Stimulated activated naive CD4-positive, alpha-beta T cell (primary cell): ENCODE results near the gene AASS.

Experiments
- DNase-seq, 6 experiments: peaks; one replicate each; lab custom pipeline; 2025; lab: John Stamatoyannopoulos, UW

Gene AASS

DNA sequence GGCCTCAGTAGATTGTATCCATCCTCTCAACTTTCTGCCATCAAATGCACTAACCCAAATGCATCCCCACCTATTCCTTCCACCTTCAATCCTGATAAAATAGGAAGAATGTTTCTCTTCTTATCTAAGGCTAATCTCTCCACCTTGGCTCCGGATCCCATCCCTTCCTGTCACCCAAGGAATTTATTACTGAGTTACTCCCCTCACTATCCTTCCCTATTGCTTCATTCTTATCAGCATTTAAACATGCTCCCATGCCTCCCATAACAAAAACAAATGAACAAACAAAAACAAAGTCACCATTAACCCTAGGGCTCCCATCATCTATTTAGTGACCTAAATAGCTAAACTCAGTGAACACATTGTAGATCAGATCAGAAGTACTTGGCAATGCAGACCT, 25.3 kb downstream of the AASS start:
- no peak for DNase-seq

GRCh38 chr7:122103064-122103463, 41.0 kb downstream of the AASS start:
- no peak for DNase-seq

- DNase-seq: no peak
These were observed 44.0 kb downstream of the AASS start for GRCh38 chr7:122100021-122100420.

DNA sequence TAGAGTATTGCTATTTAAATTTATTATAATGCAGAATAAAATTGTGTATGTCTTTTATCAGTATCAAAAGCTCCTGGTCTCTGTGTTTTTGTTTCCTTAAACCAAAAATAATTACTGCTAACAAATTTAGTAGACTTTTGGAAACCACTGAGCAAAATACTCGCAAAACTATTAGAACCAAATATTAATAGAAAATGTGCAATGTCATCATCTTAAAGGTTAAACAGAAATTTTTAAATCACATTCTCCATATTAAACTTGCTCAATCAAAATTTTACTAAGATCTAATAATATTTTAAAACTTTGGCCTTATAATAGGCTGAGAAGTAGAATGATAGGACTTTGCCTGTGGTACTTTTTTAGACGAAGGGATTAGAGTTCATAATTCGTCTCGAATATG, 48.4 kb downstream of the AASS start:
- no peak for DNase-seq

DNA sequence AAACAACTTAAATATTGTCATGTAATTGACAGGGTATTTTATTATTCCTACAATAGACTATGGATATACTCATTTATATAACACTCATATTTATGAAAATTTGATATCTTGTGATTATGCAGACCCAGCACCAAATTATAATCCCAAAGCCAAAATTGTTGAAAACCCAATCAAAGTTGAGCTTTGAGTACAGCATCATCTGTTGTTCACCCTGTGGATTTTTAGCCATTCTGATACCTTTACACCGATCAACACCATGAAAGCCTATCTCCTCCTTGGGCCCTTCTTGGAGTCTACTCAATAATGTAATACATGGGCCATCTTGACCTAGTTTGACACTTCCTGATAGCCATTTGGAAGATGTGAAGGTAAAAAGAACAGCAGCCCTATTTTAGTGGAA, 49.5 kb downstream of the AASS start:
- no peak for DNase-seq

DNA sequence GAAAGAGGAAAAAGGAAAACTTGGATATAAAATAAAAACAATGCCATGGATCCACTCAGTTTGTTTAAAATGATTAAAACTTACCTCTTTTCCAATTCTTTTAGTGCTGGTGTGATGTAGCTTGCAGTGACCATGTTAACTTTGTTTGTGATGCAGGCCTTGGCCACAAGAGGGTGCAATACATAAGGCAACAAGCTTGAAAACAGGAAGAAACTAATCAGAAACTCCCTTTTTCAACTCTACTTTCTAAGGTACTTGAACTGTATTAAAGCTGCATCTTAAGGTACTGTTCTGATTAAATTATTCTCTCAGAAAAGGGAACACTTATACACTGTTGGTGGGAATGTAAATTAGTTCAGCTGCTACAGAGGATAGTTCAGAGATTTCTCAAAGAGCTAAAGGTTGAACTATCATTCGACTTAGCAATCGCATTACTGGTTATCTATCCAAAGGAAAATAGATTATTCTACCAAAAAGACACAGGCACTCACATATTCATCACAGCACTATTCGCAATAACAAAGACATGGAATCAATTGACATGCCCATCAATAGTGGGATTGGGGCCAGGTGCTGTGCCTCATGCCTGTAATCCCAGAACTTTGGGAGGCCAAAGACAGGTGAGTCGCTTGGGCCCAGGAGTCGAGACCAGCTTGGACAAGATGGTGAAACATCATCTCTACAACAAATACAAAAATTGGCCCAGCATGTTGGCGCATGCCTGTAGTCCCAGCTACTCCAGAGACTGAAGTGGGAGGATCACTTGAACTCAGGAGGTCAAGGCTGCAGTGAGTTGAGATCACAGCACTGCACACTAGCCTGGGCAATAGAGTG, 50.9 kb downstream of the AASS start:
- peak in 5 of 6 experiments; percentile 3 to 52 (median 15) for DNase-seq

DNA sequence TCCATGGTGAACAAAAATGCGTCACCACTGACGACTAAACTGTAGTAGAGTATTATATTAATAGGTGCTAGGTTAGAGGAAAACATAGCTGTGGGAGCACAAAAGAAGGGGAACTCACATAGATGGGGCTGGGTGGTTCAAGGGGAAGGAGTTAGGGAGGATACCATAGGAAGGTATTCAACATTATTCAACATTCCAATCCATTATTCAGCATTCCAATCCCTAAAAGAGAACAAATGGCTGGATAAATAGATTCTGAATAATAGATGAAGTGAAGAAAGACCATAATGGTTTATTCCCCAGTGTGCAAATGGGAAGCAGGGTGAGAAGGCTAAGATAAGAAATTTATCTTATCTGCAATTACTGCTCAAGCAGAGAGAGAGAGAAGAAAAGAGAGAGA, 61.4 kb downstream of the AASS start:
- no peak for DNase-seq

- no peak for DNase-seq
These were observed 61.9 kb downstream of the AASS start for GRCh38 chr7:122082160-122082559.

GRCh38 chr7:122073635-122074034, 70.4 kb downstream of the AASS start:
- DNase-seq: no peak

DNA sequence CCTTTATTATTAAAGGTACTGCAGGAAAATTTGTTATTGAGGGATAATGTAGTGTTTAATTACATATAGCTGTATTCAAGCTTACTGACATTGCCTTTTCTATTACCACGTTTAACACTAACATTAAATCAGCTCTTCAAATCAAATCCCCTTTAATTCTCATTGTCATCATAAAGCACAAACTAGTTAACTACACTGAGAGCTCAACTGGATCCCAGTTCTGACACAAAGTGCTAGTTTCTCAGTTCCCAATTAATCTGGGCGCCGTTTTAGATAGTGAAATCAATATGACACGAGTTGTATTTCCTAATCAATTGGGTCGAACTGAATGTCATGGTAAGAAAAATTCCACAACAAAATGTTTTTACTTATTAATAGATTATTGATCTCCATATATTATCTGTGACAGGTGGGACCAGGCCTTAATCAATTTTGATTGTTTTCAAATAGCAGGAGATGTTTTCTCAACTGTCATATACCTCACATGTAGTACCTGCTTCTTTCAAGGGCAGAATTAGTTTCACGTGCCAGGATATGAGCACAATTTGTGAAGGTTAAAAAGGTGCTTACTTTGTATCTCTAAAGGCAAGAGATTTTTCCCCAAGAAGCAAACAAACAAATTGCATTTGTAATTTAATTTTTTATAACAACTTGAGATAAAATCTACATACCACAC, 71.0 kb downstream of the AASS start:
- no peak for DNase-seq

GRCh38 chr7:122072272-122072671, 71.8 kb downstream of the AASS start:
- DNase-seq: no peak

GRCh38 chr7:122070834-122071233, 73.2 kb downstream of the AASS start:
- DNase-seq: no peak

- no peak for DNase-seq
These were observed 74.0 kb downstream of the AASS start for GRCh38 chr7:122070062-122070461.

DNA sequence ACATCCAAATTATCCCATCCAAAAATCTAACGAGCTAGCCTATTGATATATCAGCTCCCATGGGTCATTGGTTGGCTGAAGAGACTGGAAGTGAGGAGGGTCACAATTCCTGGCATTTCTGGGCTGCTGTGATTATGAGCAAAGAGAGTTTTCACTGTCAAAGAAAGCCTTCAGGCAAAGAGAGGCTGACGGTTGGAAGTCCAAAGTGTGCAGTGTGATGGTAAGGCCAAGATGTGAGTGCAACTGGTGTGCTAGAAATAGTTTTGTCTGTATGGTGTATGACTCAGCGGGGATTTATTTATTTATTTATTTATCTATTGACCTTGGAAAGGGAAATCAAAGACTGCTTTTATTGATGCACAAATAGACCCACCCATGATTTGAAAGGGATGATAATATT, 75.0 kb downstream of the AASS start:
- no peak for DNase-seq

DNA sequence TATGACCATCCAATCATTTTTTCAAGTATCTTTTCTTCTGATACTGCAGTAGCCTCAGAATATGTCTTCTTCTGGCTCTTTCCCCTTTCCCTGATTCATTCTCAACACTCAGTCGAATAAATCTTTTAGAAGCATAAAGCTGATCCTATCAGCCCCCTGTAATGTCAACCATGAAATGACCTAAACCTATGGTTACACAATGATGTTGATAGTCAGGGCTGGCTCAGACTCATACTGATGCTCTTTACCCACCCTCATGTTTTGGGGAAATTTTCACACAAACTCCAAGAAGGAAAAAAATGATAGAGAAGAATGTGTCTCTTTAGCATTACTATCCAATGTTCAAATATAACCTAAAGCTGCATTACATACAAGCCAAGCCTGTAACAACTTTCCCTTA, 76.0 kb downstream of the AASS start:
- no peak for DNase-seq

GRCh38 chr7:122067077-122067476, 77.0 kb downstream of the AASS start:
- DNase-seq: no peak

DNA sequence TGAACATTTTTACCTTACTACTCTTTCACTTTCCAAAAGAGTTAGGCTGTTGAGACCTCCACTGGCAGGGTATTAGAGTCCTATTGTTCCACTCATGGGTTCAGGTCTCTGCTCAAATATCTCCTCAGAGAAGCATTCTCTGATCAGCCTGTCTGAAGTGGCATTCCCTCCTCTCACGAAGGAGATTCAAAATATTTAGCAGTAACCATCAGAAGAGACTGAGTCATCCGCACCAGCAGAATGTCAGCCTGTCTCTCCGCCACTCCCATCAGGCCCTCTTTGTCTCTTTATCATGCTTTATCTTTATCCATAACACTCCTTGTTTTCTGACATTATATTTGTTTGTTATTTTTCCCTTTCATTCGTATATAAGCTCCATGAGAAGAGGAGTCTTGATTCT, 79.1 kb downstream of the AASS start:
- DNase-seq: no peak

DNA sequence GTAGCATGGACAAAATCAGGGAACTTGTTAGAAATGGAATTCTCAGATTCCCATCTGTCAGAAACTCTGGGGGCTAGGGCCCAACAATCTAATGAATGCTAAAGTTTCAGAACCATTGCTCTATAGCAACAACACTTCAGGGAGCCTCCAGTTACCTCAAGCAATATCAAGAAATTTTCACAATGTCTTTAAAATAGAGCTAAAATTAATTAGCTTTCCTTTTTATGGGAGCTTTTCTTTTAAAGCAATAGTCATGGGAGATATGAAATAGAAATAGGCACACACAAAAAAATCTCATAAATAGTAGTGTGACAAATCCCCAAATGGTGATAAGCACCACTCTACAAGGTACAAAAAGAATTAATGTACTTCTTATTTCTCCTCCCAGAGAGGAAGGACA, 80.9 kb downstream of the AASS start:
- DNase-seq: no peak

- DNase-seq: no peak
These were observed 84.5 kb downstream of the AASS start for GRCh38 chr7:122059542-122059941.

GRCh38 chr7:122056977-122057376, 87.1 kb downstream of the AASS start:
- DNase-seq: no peak

DNA sequence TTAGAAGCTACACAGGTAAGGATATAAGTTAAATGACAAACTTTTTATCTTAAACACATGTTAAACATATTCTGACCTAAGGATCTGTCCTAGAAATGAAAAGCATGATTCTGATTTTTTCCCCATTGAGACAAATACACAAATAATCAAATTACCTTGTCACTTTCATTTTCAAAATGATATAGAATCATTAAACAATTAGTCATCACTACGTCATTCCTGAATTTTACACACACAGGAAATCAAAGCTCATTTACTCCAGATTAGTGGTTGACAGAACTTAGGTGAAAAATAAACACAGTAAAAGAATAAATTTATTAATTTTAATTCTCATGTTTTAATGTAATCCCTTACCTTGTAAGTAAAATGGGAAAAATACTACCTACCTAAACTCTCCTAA, 89.0 kb downstream of the AASS start:
- DNase-seq: no peak

- no peak for DNase-seq
These were observed 89.7 kb downstream of the AASS start for GRCh38 chr7:122054393-122054792.

DNA sequence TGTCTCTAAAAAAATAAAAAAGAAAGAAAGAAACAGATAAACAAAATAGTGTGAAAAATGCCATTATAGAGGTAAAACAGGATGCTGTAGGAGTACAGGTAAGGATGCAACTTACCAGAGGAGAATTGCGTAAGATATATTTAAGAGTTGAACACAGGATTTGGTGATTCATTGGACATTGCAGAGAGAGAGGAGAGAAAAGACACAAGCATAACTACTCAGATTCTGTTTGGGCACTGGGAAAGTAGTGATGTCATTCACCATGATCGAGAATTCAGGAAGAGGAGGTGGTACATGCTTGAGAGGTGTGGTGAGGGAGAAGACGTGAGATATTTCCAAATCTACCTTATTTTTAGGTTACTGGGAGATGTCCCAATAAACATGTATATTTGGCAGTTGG, 97.6 kb downstream of the AASS start:
- no peak for DNase-seq

DNA sequence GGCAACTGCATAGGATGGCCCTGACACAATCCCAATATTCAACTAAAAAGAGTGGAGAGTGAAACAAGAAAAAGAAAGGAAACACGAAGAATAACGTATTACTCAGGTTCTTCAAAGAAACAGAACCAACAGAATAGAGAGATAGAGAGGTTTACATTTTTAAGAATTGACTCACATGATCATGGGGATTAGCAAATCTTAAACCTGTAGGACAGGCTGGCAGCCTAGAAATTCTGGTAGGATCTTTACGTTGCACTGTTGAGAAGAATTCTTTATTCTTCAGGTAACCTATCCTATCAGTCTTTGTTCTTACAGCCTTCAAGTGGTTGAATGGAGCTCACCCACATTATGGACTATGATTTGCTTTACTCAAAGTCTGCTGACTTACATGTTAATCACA, 103.9 kb downstream of the AASS start:
- DNase-seq: no peak
